ENCODE data around the gene GOLGA2. TPM values are rescaled to one million over a fixed set of nuclear protein-coding genes. Genes with fewer than 3 reads are reported as not detected.

Gene GOLGA2
- polyA plus RNA-seq, 1 of the 3 experiments (the other 2 are of a cell fraction), result 103 TPM

DNA sequence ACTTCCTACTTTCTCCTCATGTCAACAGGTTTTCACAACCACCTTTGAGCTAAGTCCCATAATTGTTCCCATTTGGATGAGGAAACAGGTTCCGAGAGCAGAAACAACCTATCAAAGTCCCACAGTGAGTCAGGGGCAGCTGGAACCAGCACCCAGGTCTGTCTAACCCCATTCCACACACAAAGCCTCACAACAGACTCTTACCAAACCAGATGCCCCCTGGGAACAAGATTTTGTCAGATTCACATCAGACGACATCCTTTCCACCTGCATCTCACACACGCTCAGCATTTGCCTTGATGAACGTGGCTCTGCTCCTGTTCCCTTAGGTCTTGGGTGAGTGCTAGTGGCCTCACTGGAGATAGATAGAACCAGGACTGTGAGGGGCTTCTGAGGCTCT, 17.3 kb upstream of the GOLGA2 start:
- ChIA-PET CTCF (interaction anchor here (0.5 to 9.4 kb wide), 5 partner anchors 48 to 356 kb away, joined by 3 to 80 read pairs (median 11); partner anchors contain the start of gene DPM2), POLR2A (interaction anchor here (0.7 kb wide), 1 partner anchor 8 kb away, joined by 3 read pairs; no protein-coding TSS in a partner anchor)
- no peak overlapping the region for H3K27ac ChIP-seq (ENCODE audit: low read depth in 2 of 2, low read length in 1 of 2)
- H3K27me3 ChIP-seq (ENCODE audit: insufficient read depth), result no peaks in the 10 kb centered on the region
- H3F3A ChIP-seq (replicated peaks; ENCODE audit: insufficient read depth), result no peaks in the 10 kb centered on the region
- H4K20me1 ChIP-seq (ENCODE audit: insufficient read depth), result no peaks in the 10 kb centered on the region
- peaks cover 4 to 5% of the 10 kb centered on the region in 2 experiments; a peak in 2 of 4 replicates for H3K4me1 ChIP-seq (ENCODE audit: control insufficient read depth in 1 of 2, insufficient read depth in 2 of 2, low read depth in 1 of 2, low read length in 1 of 2)
- H3K9me2 ChIP-seq, result no peaks in the 10 kb centered on the region
- H2AFZ ChIP-seq (ENCODE audit: low read depth), result no peak overlapping the region
- no peak for DNase-seq
- H3K36me3 ChIP-seq (replicated peaks in 1 of 2; ENCODE audit: control insufficient read depth in 1 of 2, insufficient read depth in 2 of 2, low read length in 1 of 2), result no peaks in the 10 kb centered on the region
- no peak overlapping the region for H3K4me3 ChIP-seq (ENCODE audit: low read depth in 2 of 2, low read length in 1 of 2)
- H3K79me2 ChIP-seq (ENCODE audit: insufficient read depth), result no peaks in the 10 kb centered on the region
- TF ChIP-seq RAD21 (IDR thresholded peaks at IDR 0.05; ENCODE audit: low read length) (no peak), YY1 (IDR thresholded peaks at IDR 0.05; ENCODE audit: low read depth) (no peak), RXRA (IDR thresholded peaks at IDR 0.05; ENCODE audit: borderline replicate concordance, low read depth) (no peak)
- WGBS (ENCODE audit: low lambda C conversion rate), result 79% methylated on average over 4 of the region's 4 CpGs
- no peaks in the 10 kb centered on the region for H3K9me3 ChIP-seq
- no peak overlapping the region for H3K9ac ChIP-seq
- H3K4me2 ChIP-seq, result no peak overlapping the region

DNA sequence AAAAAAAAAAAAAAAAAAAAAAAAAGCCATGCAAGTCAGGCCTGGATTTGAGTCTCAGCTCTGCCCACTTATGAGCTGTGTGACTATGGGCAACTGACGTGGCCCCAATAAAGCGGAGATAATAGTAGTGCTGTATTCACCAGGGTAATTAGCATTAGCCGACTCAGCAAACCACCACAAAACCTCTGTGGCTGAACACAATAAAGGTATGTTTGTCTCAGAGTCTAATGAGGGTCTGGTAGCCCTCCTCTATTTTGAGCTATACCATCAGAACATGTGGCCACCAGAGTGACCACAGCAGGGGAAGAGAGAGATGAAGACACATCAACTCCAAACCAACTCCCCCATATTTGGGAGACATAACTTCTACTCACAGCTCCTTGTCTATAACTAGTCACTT, 16.2 kb upstream of the GOLGA2 start:
- no peak overlapping the region for H2AFZ ChIP-seq (ENCODE audit: low read depth)
- ChIA-PET CTCF (interaction anchor here (0.7 to 9.4 kb wide), 5 partner anchors 42 to 121 kb away, joined by 3 to 80 read pairs (median 3); no protein-coding TSS in a partner anchor), POLR2A (no interaction called here)
- H3K9ac ChIP-seq, result no peak overlapping the region
- no peaks in the 10 kb centered on the region for H3K27me3 ChIP-seq (ENCODE audit: insufficient read depth)
- no peaks in the 10 kb centered on the region for H3K9me2 ChIP-seq
- WGBS (ENCODE audit: low lambda C conversion rate), result 95% methylated on average over 3 of the region's 3 CpGs
- no peaks in the 10 kb centered on the region for H3K79me2 ChIP-seq (ENCODE audit: insufficient read depth)
- TF ChIP-seq RAD21 (IDR thresholded peaks at IDR 0.05; ENCODE audit: low read length) (no peak), FOSL2 (IDR thresholded peaks at IDR 0.05; ENCODE audit: borderline replicate concordance, low read depth) (no peak), MXI1 (IDR thresholded peaks at IDR 0.05; ENCODE audit: low read depth, low read length) (no peak), JUND (IDR thresholded peaks at IDR 0.05) (no peak), TCF12 (IDR thresholded peaks at IDR 0.05) (no peak), RXRA (IDR thresholded peaks at IDR 0.05; ENCODE audit: borderline replicate concordance, low read depth) (no peak), RFX5 (IDR thresholded peaks at IDR 0.05; ENCODE audit: low read length) (no peak), RCOR1 (IDR thresholded peaks at IDR 0.05; ENCODE audit: low read length) (no peak), FOXM1 (IDR thresholded peaks at IDR 0.05; ENCODE audit: low read depth) (no peak), ELF1 (IDR thresholded peaks at IDR 0.05) (no peak), NRF1 (IDR thresholded peaks at IDR 0.05; ENCODE audit: low read depth, low read length) (no peak)
- TF ChIP-seq, protein P1, sequence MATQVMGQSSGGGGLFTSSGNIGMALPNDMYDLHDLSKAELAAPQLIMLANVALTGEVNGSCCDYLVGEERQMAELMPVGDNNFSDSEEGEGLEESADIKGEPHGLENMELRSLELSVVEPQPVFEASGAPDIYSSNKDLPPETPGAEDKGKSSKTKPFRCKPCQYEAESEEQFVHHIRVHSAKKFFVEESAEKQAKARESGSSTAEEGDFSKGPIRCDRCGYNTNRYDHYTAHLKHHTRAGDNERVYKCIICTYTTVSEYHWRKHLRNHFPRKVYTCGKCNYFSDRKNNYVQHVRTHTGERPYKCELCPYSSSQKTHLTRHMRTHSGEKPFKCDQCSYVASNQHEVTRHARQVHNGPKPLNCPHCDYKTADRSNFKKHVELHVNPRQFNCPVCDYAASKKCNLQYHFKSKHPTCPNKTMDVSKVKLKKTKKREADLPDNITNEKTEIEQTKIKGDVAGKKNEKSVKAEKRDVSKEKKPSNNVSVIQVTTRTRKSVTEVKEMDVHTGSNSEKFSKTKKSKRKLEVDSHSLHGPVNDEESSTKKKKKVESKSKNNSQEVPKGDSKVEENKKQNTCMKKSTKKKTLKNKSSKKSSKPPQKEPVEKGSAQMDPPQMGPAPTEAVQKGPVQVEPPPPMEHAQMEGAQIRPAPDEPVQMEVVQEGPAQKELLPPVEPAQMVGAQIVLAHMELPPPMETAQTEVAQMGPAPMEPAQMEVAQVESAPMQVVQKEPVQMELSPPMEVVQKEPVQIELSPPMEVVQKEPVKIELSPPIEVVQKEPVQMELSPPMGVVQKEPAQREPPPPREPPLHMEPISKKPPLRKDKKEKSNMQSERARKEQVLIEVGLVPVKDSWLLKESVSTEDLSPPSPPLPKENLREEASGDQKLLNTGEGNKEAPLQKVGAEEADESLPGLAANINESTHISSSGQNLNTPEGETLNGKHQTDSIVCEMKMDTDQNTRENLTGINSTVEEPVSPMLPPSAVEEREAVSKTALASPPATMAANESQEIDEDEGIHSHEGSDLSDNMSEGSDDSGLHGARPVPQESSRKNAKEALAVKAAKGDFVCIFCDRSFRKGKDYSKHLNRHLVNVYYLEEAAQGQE (IDR thresholded peaks at IDR 0.05; ENCODE audit: low read depth, low read length), result no peak
- TF ChIP-seq, protein P2, sequence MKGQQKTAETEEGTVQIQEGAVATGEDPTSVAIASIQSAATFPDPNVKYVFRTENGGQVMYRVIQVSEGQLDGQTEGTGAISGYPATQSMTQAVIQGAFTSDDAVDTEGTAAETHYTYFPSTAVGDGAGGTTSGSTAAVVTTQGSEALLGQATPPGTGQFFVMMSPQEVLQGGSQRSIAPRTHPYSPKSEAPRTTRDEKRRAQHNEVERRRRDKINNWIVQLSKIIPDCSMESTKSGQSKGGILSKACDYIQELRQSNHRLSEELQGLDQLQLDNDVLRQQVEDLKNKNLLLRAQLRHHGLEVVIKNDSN (IDR thresholded peaks at IDR 0.05; ENCODE audit: borderline replicate concordance, low read depth), result no peak
- TF ChIP-seq, protein P3, sequence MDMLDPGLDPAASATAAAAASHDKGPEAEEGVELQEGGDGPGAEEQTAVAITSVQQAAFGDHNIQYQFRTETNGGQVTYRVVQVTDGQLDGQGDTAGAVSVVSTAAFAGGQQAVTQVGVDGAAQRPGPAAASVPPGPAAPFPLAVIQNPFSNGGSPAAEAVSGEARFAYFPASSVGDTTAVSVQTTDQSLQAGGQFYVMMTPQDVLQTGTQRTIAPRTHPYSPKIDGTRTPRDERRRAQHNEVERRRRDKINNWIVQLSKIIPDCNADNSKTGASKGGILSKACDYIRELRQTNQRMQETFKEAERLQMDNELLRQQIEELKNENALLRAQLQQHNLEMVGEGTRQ (IDR thresholded peaks at IDR 0.05; ENCODE audit: borderline replicate concordance, low read depth, low read length), result no peak
- TF ChIP-seq, protein P4, sequence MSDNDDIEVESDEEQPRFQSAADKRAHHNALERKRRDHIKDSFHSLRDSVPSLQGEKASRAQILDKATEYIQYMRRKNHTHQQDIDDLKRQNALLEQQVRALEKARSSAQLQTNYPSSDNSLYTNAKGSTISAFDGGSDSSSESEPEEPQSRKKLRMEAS (IDR thresholded peaks at IDR 0.05; ENCODE audit: low read depth), result no peak
- TF ChIP-seq, protein P5, sequence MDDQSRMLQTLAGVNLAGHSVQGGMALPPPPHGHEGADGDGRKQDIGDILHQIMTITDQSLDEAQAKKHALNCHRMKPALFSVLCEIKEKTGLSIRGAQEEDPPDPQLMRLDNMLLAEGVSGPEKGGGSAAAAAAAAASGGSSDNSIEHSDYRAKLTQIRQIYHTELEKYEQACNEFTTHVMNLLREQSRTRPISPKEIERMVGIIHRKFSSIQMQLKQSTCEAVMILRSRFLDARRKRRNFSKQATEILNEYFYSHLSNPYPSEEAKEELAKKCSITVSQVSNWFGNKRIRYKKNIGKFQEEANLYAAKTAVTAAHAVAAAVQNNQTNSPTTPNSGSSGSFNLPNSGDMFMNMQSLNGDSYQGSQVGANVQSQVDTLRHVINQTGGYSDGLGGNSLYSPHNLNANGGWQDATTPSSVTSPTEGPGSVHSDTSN (IDR thresholded peaks at IDR 0.05), result no peak
- TF ChIP-seq, protein P6, sequence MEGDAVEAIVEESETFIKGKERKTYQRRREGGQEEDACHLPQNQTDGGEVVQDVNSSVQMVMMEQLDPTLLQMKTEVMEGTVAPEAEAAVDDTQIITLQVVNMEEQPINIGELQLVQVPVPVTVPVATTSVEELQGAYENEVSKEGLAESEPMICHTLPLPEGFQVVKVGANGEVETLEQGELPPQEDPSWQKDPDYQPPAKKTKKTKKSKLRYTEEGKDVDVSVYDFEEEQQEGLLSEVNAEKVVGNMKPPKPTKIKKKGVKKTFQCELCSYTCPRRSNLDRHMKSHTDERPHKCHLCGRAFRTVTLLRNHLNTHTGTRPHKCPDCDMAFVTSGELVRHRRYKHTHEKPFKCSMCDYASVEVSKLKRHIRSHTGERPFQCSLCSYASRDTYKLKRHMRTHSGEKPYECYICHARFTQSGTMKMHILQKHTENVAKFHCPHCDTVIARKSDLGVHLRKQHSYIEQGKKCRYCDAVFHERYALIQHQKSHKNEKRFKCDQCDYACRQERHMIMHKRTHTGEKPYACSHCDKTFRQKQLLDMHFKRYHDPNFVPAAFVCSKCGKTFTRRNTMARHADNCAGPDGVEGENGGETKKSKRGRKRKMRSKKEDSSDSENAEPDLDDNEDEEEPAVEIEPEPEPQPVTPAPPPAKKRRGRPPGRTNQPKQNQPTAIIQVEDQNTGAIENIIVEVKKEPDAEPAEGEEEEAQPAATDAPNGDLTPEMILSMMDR (IDR thresholded peaks at IDR 0.05), result no peak
- no peak overlapping the region for H3K27ac ChIP-seq (ENCODE audit: low read depth in 2 of 2, low read length in 1 of 2)
- no peaks in the 10 kb centered on the region for H3F3A ChIP-seq (replicated peaks; ENCODE audit: insufficient read depth)
- no peaks in the 10 kb centered on the region for H3K36me3 ChIP-seq (replicated peaks in 1 of 2; ENCODE audit: control insufficient read depth in 1 of 2, insufficient read depth in 2 of 2, low read length in 1 of 2)
- H3K4me1 ChIP-seq (ENCODE audit: control insufficient read depth in 1 of 2, insufficient read depth in 2 of 2, low read depth in 1 of 2, low read length in 1 of 2), result peaks cover 4 to 5% of the 10 kb centered on the region in 2 experiments; a peak in 2 of 4 replicates
- no peak overlapping the region for H3K4me3 ChIP-seq (ENCODE audit: low read depth in 2 of 2, low read length in 1 of 2)
- no peak for DNase-seq
- no peak overlapping the region for H3K4me2 ChIP-seq
- H4K20me1 ChIP-seq (ENCODE audit: insufficient read depth), result no peaks in the 10 kb centered on the region
- no peaks in the 10 kb centered on the region for H3K9me3 ChIP-seq
